ENCODE data around the gene ORMDL1. TPM values are rescaled to one million over a fixed set of nuclear protein-coding genes. Genes with fewer than 3 reads are reported as not detected.

The ORMDL1 gene
- total RNA-seq, result 68.6 TPM

GRCh38 chr2:189783927-189784867 lies at the start of gene ORMDL1, which contains the start of gene PMS1:
Gene ORMDL1, minus strand, starts transcription at chr2:189784339. Its CDS starts 1,744 bp downstream, at chr2:189782595.
Gene PMS1, plus strand, starts transcription at chr2:189784450. Its CDS starts 7,360 bp downstream, at chr2:189791810.
- H3K36me3 ChIP-seq, result peaks cover 10 to 20% of the 10 kb centered on the region in 2 donors
- no peak for TF ChIP-seq CTCF (IDR thresholded peaks at IDR 0.05)
- intact Hi-C loops (cut with DNase I), result loop anchor here (1.0 to 5.0 kb wide), 3 partner anchors 22 to 748 kb away; partner anchors contain the start of genes ASNSD1, NEMP2 and OSGEPL1

DNA sequence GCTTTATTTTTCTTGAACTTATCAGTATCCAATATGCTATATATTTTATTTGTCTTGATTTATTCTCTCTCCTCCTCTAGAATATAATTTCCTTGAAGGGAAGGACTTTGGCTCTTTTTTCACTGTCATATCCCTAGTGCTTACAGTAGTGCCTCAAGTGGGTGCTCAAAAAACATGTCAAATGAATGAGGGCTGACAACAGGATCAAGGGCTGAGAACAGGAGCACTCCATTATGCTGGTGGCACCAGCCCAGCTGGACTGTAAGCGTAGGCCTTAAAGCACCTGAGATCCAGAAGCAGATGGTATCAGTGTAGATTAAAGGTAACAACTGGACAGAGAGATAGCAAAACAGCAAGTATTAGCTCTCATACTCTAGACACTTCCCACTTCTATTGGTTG lies 46.4 kb upstream of the ORMDL1 start:
- H3K4me3 ChIP-seq, result no peak overlapping the region
- H3K9me3 ChIP-seq, result no peaks in the 10 kb centered on the region
- no peaks in the 10 kb centered on the region for H3K4me1 ChIP-seq
- intact Hi-C loops (cut with DNase I), result no loop called here
- H3K27me3 ChIP-seq, result no peaks in the 10 kb centered on the region
- no peak overlapping the region for H3K27ac ChIP-seq
- no peak for DNase-seq (ENCODE audit: low spot score in 2 of 2)
- no peaks in the 10 kb centered on the region for H3K36me3 ChIP-seq
- no peak for TF ChIP-seq CTCF (IDR thresholded peaks at IDR 0.05)

More at GRCh38 chr2:189783927-189784867, at the start of gene ORMDL1, which contains the start of gene PMS1:
- no peaks in the 10 kb centered on the region for H3K9me3 ChIP-seq
- H3K4me1 ChIP-seq, result peaks cover 15 to 24% of the 10 kb centered on the region in 2 donors
- H3K27me3 ChIP-seq, result no peaks in the 10 kb centered on the region
- peak; percentile 73 to 97 for DNase-seq (ENCODE audit: low spot score in 2 of 2)
- peak within 1 kb of the TSS; percentile 81 to 91 for H3K4me3 ChIP-seq
- peak within 1 kb of the TSS; percentile 95 to 96 for H3K27ac ChIP-seq

GRCh38 chr2:189829102-189829833 lies 45.1 kb upstream of the ORMDL1 start:
- Histone ChIP-seq H3K36me3 (no peaks in the 10 kb centered on the region), H3K4me1 (no peaks in the 10 kb centered on the region), H3K27ac (no peak overlapping the region), H3K4me3 (no peak overlapping the region), H3K27me3 (no peaks in the 10 kb centered on the region), H3K9me3 (no peaks in the 10 kb centered on the region)
- intact Hi-C loops (cut with DNase I), result no loop called here
- DNase-seq (ENCODE audit: low spot score in 2 of 2), result no peak
- no peak for TF ChIP-seq CTCF (IDR thresholded peaks at IDR 0.05)

GRCh38 chr2:189826039-189826438 lies 41.9 kb upstream of the ORMDL1 start:
- intact Hi-C loops (cut with DNase I), result no loop called here

More at GRCh38 chr2:189826039-189826438, 41.9 kb upstream of the ORMDL1 start:
- no peak for TF ChIP-seq CTCF (IDR thresholded peaks at IDR 0.05)
- Histone ChIP-seq H3K4me3 (no peak overlapping the region), H3K9me3 (no peaks in the 10 kb centered on the region), H3K4me1 (no peaks in the 10 kb centered on the region), H3K36me3 (no peaks in the 10 kb centered on the region), H3K27me3 (no peaks in the 10 kb centered on the region), H3K27ac (no peak overlapping the region)
- no peak for DNase-seq (ENCODE audit: low spot score in 2 of 2)
